Daoy (cell line): ENCODE measurements around the gene SHC1. TPM values are rescaled to one million over a fixed set of nuclear protein-coding genes. Genes with fewer than 3 reads are reported as not detected.

Experiments used
- DNase-seq: peaks from one replicate; pipeline ENCODE4 v3.0.0-alpha.2; 2015; ENCODE audit warnings: low read depth
- total RNA-seq: library from RNA; depleted of rRNA; stranded (reverse); fragments of >200 nt; shearing (Covaris generic); gene quantifications from 2 replicates; pipeline ENCODE4 v1.2.3, GENCODE V29; 2014; rRNA removed

Gene SHC1
- total RNA-seq, 1 experiment from 2014 or later: 126 TPM

- no peak for DNase-seq
Observed at GRCh38 chr1:154937988-154938386, 32.6 kb downstream of the SHC1 start.

GRCh38 chr1:154937085-154937987 is 33.2 kb downstream of the SHC1 start:
- peak; percentile 94 for DNase-seq

GRCh38 chr1:154936555-154937084 is 33.9 kb downstream of the SHC1 start, which contains the start of gene PMVK:
Gene PMVK, minus strand, starts transcription at chr1:154936719. Its CDS starts 34 bp downstream, at chr1:154936685.
- DNase-seq: peak; percentile 96

GRCh38 chr1:154935749-154936554 is 34.6 kb downstream of the SHC1 start:
- DNase-seq: no peak

- DNase-seq: no peak
Observed at GRCh38 chr1:154934358-154934948, 36.1 kb downstream of the SHC1 start.

GRCh38 chr1:154931940-154932487 is 38.5 kb downstream of the SHC1 start:
- DNase-seq: peak; percentile 82

GRCh38 chr1:154926201-154926600 is 44.3 kb downstream of the SHC1 start:
- DNase-seq: no peak

GRCh38 chr1:154925335-154926170 is 45.0 kb downstream of the SHC1 start:
- DNase-seq: no peak

- no peak for DNase-seq
Observed at GRCh38 chr1:154923695-154924094, 46.9 kb downstream of the SHC1 start.

GRCh38 chr1:154913273-154913672 is 57.3 kb downstream of the SHC1 start:
- DNase-seq: no peak

- no peak for DNase-seq
Observed at GRCh38 chr1:154912755-154913154, 57.8 kb downstream of the SHC1 start.

Other genes starting within 250 kb of the SHC1 start
- 9.1 and 16.8 TPM in 2 replicates for gene KCNN3, start 100.5 kb downstream of the SHC1 start, total RNA-seq
- gene PMVK, start 34.0 kb downstream of the SHC1 start, total RNA-seq: 3.8 and 5.7 TPM in 2 replicates
- gene PBXIP1, start 14.6 kb downstream of the SHC1 start, total RNA-seq: 10.5 and 10.9 TPM in 2 replicates
- 21.8 and 24.3 TPM in 2 replicates for gene PYGO2, start 9.0 kb downstream of the SHC1 start, total RNA-seq
- gene CKS1B, start 3.9 kb upstream of the SHC1 start, total RNA-seq: 362 and 379 TPM in 2 replicates
- gene FLAD1, start 12.6 kb upstream of the SHC1 start, total RNA-seq: 48.1 and 51.2 TPM in 2 replicates
- gene LENEP, start 22.8 kb upstream of the SHC1 start, total RNA-seq: not detected in 2 replicates
- 11.7 and 14.8 TPM in 2 replicates for gene ZBTB7B, start 32.1 kb upstream of the SHC1 start, total RNA-seq
- gene DCST2, start 63.0 kb upstream of the SHC1 start, total RNA-seq: not detected in 2 replicates
- gene DCST1, start 63.1 kb upstream of the SHC1 start, total RNA-seq: not detected in 2 replicates
- 44.5 and 46.2 TPM in 2 replicates for gene ADAM15, start 80.6 kb upstream of the SHC1 start, total RNA-seq
- 10.6 and 16.7 TPM in 2 replicates for gene EFNA4, start 93.0 kb upstream of the SHC1 start, total RNA-seq
- gene EFNA3, start 108.1 kb upstream of the SHC1 start, total RNA-seq: 1.1 and 2.4 TPM in 2 replicates
- 24.6 and 34.5 TPM in 2 replicates for gene EFNA1, start 157.1 kb upstream of the SHC1 start, total RNA-seq
- gene SLC50A1, start 165.1 kb upstream of the SHC1 start, total RNA-seq: 14.9 and 28.7 TPM in 2 replicates
- 5.0 and 66.4 TPM in 2 replicates for gene DPM3, start 169.8 kb upstream of the SHC1 start, total RNA-seq
- 123 and 131 TPM in 2 replicates for gene KRTCAP2, start 202.6 kb upstream of the SHC1 start, total RNA-seq
- 0.63 and 1.9 TPM in 2 replicates for gene TRIM46, start 203.1 kb upstream of the SHC1 start, total RNA-seq
- 2.9 and 3.2 TPM in 2 replicates for gene THBS3, start 237.2 kb upstream of the SHC1 start, total RNA-seq
- gene MTX1, start 237.9 kb upstream of the SHC1 start, total RNA-seq: 81.3 and 96.7 TPM in 2 replicates